Peyer's patch (tissue), 4 donors: ENCODE results near the gene DRD3.

ENCODE experiments used
- CTCF ChIP-seq, 6 experiments: fragments of 450-650 bp in 4 of 6; fragments of 200-600 bp in 2 of 6; sonication (generic) in 1 of 6; IDR thresholded peaks; one replicate each; pipeline ENCODE4 v1.5.1; 2017 to 2019; ENCODE audit warnings: antibody characterized with exemption in 6 of 6, mild to moderate bottlenecking in 3 of 6, moderate library complexity in 1 of 6
- POLR2A ChIP-seq, 2 donors: fragments of 450-650 bp; IDR thresholded peaks; one replicate each; pipeline ENCODE4 v1.5.1; 2017; ENCODE audit warnings: antibody characterized with exemption in 2 of 2, mild to moderate bottlenecking in 2 of 2, moderate library complexity in 2 of 2

DNA sequence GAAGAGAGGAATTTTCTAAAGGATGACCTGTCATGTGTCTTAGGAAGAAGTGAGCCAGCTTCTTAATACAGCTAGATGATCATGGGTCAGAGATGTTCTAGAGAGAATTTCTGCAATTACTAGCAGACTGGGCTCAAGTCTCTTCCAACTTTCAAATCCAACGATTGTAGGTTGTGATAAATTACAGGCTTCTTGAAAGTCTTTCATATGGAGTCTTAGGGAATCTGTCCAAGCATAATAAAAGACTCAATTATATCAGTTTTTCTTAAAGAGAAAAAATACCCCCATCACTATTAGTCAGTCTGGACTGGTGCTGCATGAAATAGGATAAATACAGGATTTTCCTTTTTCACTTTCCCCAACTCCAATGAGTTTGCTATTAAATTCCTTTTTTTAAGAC, 59.1 kb downstream of the DRD3 start:
- no peak for TF ChIP-seq CTCF (IDR thresholded peaks at IDR 0.05)
- TF ChIP-seq POLR2A (IDR thresholded peaks at IDR 0.05): no peak
